ENCODE results near the gene BLM. TPM values are rescaled to one million over a fixed set of nuclear protein-coding genes. Genes with fewer than 3 reads are reported as not detected.
A peak's percentile ranks its signal among the peaks of the same experiment; 100 is the strongest.

Gene BLM
- total and polyA plus RNA-seq, 10 of the 15 experiments (the other 5 are each of a cell fraction or from before 2014, with no cell fraction given) = 23.0 to 68.4 (median 43.9) TPM

GRCh38 chr15:90677807-90678790 is 39.0 kb upstream of the BLM start (continued):
- TF ChIP-seq CBX3 (IDR thresholded peaks at IDR 0.05; ENCODE audit: borderline replicate concordance, low read depth) = no peak
- TF ChIP-seq CHD1 (IDR thresholded peaks at IDR 0.05; ENCODE audit: low read depth, low read length) = no peak

GRCh38 chr15:90679959-90680358 is 37.2 kb upstream of the BLM start:
- Histone ChIP-seq H3K9ac (ENCODE audit: control insufficient read depth, insufficient read depth, low read length) (no peak overlapping the region), H4K20me1 (ENCODE audit: control insufficient read depth, insufficient read depth) (no peaks in the 10 kb centered on the region), H3K4me1 (ENCODE audit: control insufficient read depth, insufficient read depth, low read length) (peaks cover 25% of the 10 kb centered on the region), H3K79me2 (ENCODE audit: control insufficient read depth, insufficient read depth, low read length) (no peaks in the 10 kb centered on the region), H2AFZ (ENCODE audit: control insufficient read depth, low read depth, low read length) (no peak overlapping the region), H3K9me3 (replicated peaks; ENCODE audit: control insufficient read depth, insufficient read depth, low read length) (no peaks in the 10 kb centered on the region; the same call in 2 of the 3 replicates), H3K4me3 (no peak overlapping the region), H3K4me2 (ENCODE audit: control insufficient read depth, insufficient read depth) (no peak overlapping the region), H3K36me3 (ENCODE audit: control insufficient read depth in 2 of 2, insufficient read depth in 2 of 2, low read length in 1 of 2) (no peaks in the 10 kb centered on the region), H3K27me3 (replicated peaks in 1 of 2; ENCODE audit: control insufficient read depth in 2 of 2, insufficient read depth in 2 of 2, low read length in 1 of 2) (no peaks in the 10 kb centered on the region), H3K27ac (ENCODE audit: control insufficient read depth, insufficient read depth) (no peak overlapping the region)
- ATAC-seq (no peak), DNase-seq (ENCODE audit: low read depth, low spot score) (no peak), FAIRE-seq (no peak)
- ChIA-PET POLR2A (no interaction called here), CTCF (no interaction called here), SMC1A (ENCODE audit: uncharacterized antibody, unreplicated experiment) (no interaction called here), RAD21 (ENCODE audit: unreplicated experiment) (interaction anchor here (1.4 kb wide), 1 partner anchor 10 kb away, joined by 3 read pairs; no protein-coding TSS in a partner anchor)
- 0 out of 6 replicates have a peak, but pooled peaks of 1 of the 3 experiments have one; percentile 3 for TF ChIP-seq CTCF (IDR thresholded peaks at IDR 0.05 in 2 of 3, conservative IDR thresholded peaks at IDR 0.05 in 1 of 3; ENCODE audit: control insufficient read depth in 2 of 3, extremely low read depth in 1 of 3, insufficient read depth in 1 of 3, low read depth in 3 of 3, low read length in 3 of 3)
- TF ChIP-seq NFYB (IDR thresholded peaks at IDR 0.05; ENCODE audit: insufficient read depth, low read depth, low read length) = no peak
- intact Hi-C loops (cut with micrococcal nuclease; ENCODE audit: unreplicated experiment) (no loop called here), in situ Hi-C loops (cut with MboI) (no loop called here)
- 96% methylated on average over 3 of the region's 3 CpGs for WGBS (ENCODE audit: insufficient coverage, insufficient replicate concordance, low lambda C conversion rate, missing lambda C conversion rate)
- BruUV-seq (replicated peaks) = no TSS peak

Data from GM12878 (cell line).